WERI-Rb-1 (cell line): Measurements from ENCODE around the gene STK17A.

Experiments
- DNase-seq: peaks from one replicate; pipeline ENCODE4 v3.0.0-alpha.2; 2020
- H3K27ac ChIP-seq: fragments of 250-450 bp; sonication (Bioruptor Pico); 2 replicates; pipeline ENCODE4 v1.5.1; 2020; ENCODE audit warnings: mild to moderate bottlenecking, moderate library complexity
- H3K27me3 ChIP-seq: fragments of 250-450 bp; sonication (Bioruptor Pico); 2 replicates; pipeline ENCODE4 v1.5.1; 2021; ENCODE audit warnings: mild to moderate bottlenecking, low read depth, moderate library complexity; ENCODE audit not compliant: insufficient read depth, severe bottlenecking
- H3K36me3 ChIP-seq: fragments of 250-450 bp; sonication (Bioruptor Pico); 2 replicates; pipeline ENCODE4 v1.5.1; 2020; ENCODE audit warnings: mild to moderate bottlenecking, moderate library complexity
- H3K4me3 ChIP-seq: 2 replicates; pipeline ENCODE4 v1.5.1; 2011; ENCODE audit warnings: low read depth, mild to moderate bottlenecking, control low read depth, low read length
- H3K9me3 ChIP-seq: fragments of 250-450 bp; sonication (Bioruptor Pico); 2 replicates; pipeline ENCODE4 v1.5.1; 2021; ENCODE audit warnings: mild to moderate bottlenecking, moderate library complexity; ENCODE audit not compliant: severe bottlenecking
- CTCF ChIP-seq: IDR thresholded peaks from 2 replicates; pipeline ENCODE4 v1.5.1; 2011; ENCODE audit warnings: low read depth, mild to moderate bottlenecking, control low read depth, inconsistent platforms, low read length

STK17A gene

GRCh38 chr7:43552122-43552521 lies 30.8 kb upstream of the STK17A start:
- Histone ChIP-seq H3K36me3 (no peaks in the 10 kb centered on the region), H3K4me3 (no peak overlapping the region), H3K27ac (no peak overlapping the region), H3K9me3 (no peaks in the 10 kb centered on the region), H3K27me3 (peaks cover 6% of the 10 kb centered on the region)
- DNase-seq = no peak
- TF ChIP-seq CTCF = no peak

- Histone ChIP-seq H3K27me3 (peaks cover 6% of the 10 kb centered on the region), H3K9me3 (no peaks in the 10 kb centered on the region), H3K4me3 (no peak overlapping the region), H3K36me3 (no peaks in the 10 kb centered on the region), H3K27ac (no peak overlapping the region)
- no peak for TF ChIP-seq CTCF
- no peak for DNase-seq
Observed at GRCh38 chr7:43553999-43554398, 28.9 kb upstream of the STK17A start.

GRCh38 chr7:43554423-43554822 lies 28.5 kb upstream of the STK17A start:
- no peaks in the 10 kb centered on the region for H3K9me3 ChIP-seq
- DNase-seq = no peak
- H3K36me3 ChIP-seq = no peaks in the 10 kb centered on the region
- H3K27ac ChIP-seq = no peak overlapping the region
- no peak for TF ChIP-seq CTCF
- no peak overlapping the region for H3K4me3 ChIP-seq
- H3K27me3 ChIP-seq = peaks cover 6% of the 10 kb centered on the region

- no peak for TF ChIP-seq CTCF
- H3K27me3 ChIP-seq = peaks cover 6% of the 10 kb centered on the region
- H3K9me3 ChIP-seq = peaks cover 2% of the 10 kb centered on the region
- H3K27ac ChIP-seq = no peak overlapping the region
- H3K36me3 ChIP-seq = no peaks in the 10 kb centered on the region
- DNase-seq = no peak
- no peak overlapping the region for H3K4me3 ChIP-seq
Observed at GRCh38 chr7:43557831-43558495, 24.9 kb upstream of the STK17A start.

GRCh38 chr7:43559171-43559945 lies 23.6 kb upstream of the STK17A start:
- H3K9me3 ChIP-seq = peaks cover 2% of the 10 kb centered on the region

More at GRCh38 chr7:43559171-43559945, 23.6 kb upstream of the STK17A start:
- Histone ChIP-seq H3K4me3 (no peak overlapping the region), H3K27ac (no peak overlapping the region), H3K27me3 (peaks cover 6% of the 10 kb centered on the region), H3K36me3 (no peaks in the 10 kb centered on the region)
- no peak for TF ChIP-seq CTCF
- DNase-seq = no peak
